Measurements from ENCODE around the gene TXN2.

TXN2 gene

GRCh38 chr22:36486619-36487384 lies 5.4 kb upstream of the TXN2 start:
- no peak for DNase-seq (ENCODE audit: low read depth, low spot score)

GRCh38 chr22:36480941-36481392 lies 473 bp downstream of the TXN2 start:
- DNase-seq (ENCODE audit: low read depth, low spot score), result no peak

- no peak for DNase-seq (ENCODE audit: low read depth, low spot score)
These were observed 2.5 kb downstream of the TXN2 start for GRCh38 chr22:36478966-36479365.

GRCh38 chr22:36475341-36475740 lies 6.1 kb downstream of the TXN2 start:
- DNase-seq (ENCODE audit: low read depth, low spot score), result no peak

GRCh38 chr22:36472689-36473088 lies 8.8 kb downstream of the TXN2 start:
- DNase-seq (ENCODE audit: low read depth, low spot score), result no peak

- DNase-seq (ENCODE audit: low read depth, low spot score), result no peak
These were observed 10.1 kb downstream of the TXN2 start for GRCh38 chr22:36471341-36471821.

GRCh38 chr22:36470994-36471331 lies 10.5 kb downstream of the TXN2 start:
- DNase-seq (ENCODE audit: low read depth, low spot score), result no peak

- no peak for DNase-seq (ENCODE audit: low read depth, low spot score)
These were observed 11.1 kb downstream of the TXN2 start for GRCh38 chr22:36470162-36470993.

GRCh38 chr22:36469094-36469710 lies 12.2 kb downstream of the TXN2 start:
- DNase-seq (ENCODE audit: low read depth, low spot score), result no peak

GRCh38 chr22:36467946-36468345 lies 13.5 kb downstream of the TXN2 start:
- peak; percentile 79 for DNase-seq (ENCODE audit: low read depth, low spot score)

- DNase-seq (ENCODE audit: low read depth, low spot score), result no peak
These were observed 14.2 kb downstream of the TXN2 start for GRCh38 chr22:36467042-36467810.

- no peak for DNase-seq (ENCODE audit: low read depth, low spot score)
These were observed 15.2 kb downstream of the TXN2 start for GRCh38 chr22:36466258-36466657.

GRCh38 chr22:36465232-36466021 lies 16.0 kb downstream of the TXN2 start:
- DNase-seq (ENCODE audit: low read depth, low spot score), result no peak

GRCh38 chr22:36464715-36465231 lies 16.7 kb downstream of the TXN2 start:
- DNase-seq (ENCODE audit: low read depth, low spot score), result no peak

GRCh38 chr22:36463783-36464184 lies 17.7 kb downstream of the TXN2 start:
- no peak for DNase-seq (ENCODE audit: low read depth, low spot score)

GRCh38 chr22:36461665-36462649 lies 19.5 kb downstream of the TXN2 start:
- DNase-seq (ENCODE audit: low read depth, low spot score), result no peak

- no peak for DNase-seq (ENCODE audit: low read depth, low spot score)
These were observed 21.2 kb downstream of the TXN2 start for GRCh38 chr22:36460202-36460601.

GRCh38 chr22:36457688-36458450 lies 23.6 kb downstream of the TXN2 start:
- DNase-seq (ENCODE audit: low read depth, low spot score), result no peak

GRCh38 chr22:36456464-36456845 lies 25.0 kb downstream of the TXN2 start:
- DNase-seq (ENCODE audit: low read depth, low spot score), result no peak

Measured in brain pericyte (primary cell).